Uterus (tissue), 2 donors: ENCODE measurements around the gene CIB4.

ENCODE experiments used
- POLR2A ChIP-seq, 2 donors: fragments of 450-650 bp; IDR thresholded peaks; one replicate each; pipeline ENCODE4 v1.6.1; 2016; ENCODE audit warnings: antibody characterized with exemption in 2 of 2, mild to moderate bottlenecking in 1 of 2, moderate library complexity in 1 of 2
- TF ChIP-seq, protein P1 (sequence below), 4 experiments: fragments of 200-600 bp in 2 of 4; fragments of 450-650 bp in 2 of 4; sonication (generic) in 2 of 4; IDR thresholded peaks; one replicate each; pipeline ENCODE4 v1.5.1; 2016 to 2019; ENCODE audit warnings: antibody characterized with exemption in 4 of 4, mild to moderate bottlenecking in 2 of 4, moderate library complexity in 1 of 4

DNA sequence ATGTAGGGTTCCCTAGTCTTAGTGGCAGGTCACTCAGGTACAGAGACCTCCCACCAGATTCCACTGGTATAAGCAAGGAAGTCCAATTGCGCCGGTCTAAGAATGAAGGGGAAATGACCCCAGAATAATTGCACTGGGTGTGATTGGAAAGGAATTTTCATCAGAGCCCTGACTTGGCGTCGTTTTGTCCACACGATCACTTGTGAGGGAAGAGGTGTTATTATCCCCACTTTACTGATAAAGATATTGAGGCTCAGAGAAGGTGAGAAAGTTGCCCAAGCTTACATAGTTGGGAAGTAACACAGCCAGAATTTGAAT lies 61.5 kb downstream of the CIB4 start:
- TF ChIP-seq, protein P1, sequence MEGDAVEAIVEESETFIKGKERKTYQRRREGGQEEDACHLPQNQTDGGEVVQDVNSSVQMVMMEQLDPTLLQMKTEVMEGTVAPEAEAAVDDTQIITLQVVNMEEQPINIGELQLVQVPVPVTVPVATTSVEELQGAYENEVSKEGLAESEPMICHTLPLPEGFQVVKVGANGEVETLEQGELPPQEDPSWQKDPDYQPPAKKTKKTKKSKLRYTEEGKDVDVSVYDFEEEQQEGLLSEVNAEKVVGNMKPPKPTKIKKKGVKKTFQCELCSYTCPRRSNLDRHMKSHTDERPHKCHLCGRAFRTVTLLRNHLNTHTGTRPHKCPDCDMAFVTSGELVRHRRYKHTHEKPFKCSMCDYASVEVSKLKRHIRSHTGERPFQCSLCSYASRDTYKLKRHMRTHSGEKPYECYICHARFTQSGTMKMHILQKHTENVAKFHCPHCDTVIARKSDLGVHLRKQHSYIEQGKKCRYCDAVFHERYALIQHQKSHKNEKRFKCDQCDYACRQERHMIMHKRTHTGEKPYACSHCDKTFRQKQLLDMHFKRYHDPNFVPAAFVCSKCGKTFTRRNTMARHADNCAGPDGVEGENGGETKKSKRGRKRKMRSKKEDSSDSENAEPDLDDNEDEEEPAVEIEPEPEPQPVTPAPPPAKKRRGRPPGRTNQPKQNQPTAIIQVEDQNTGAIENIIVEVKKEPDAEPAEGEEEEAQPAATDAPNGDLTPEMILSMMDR (IDR thresholded peaks at IDR 0.05): no peak
- no peak for TF ChIP-seq POLR2A (IDR thresholded peaks at IDR 0.05)
